ENCODE results near the gene FCHSD2. TPM values are rescaled to one million over a fixed set of nuclear protein-coding genes. Genes with fewer than 3 reads are reported as not detected.

FCHSD2 gene
- total RNA-seq, 1 donor from 2014 or later, result 16.3 TPM

- no peak overlapping the region for H3K4me3 ChIP-seq
- no peaks in the 10 kb centered on the region for H3K36me3 ChIP-seq
- peak overlapping the region; percentile 82 to 87 for H3K27ac ChIP-seq
- no peaks in the 10 kb centered on the region for H3K9me3 ChIP-seq
- intact Hi-C loops (cut with DNase I), result no loop called here
- TF ChIP-seq CTCF (IDR thresholded peaks at IDR 0.05), result no peak
- no peaks in the 10 kb centered on the region for H3K27me3 ChIP-seq
- no peak for DNase-seq (ENCODE audit: low spot score in 2 of 2)
- H3K4me1 ChIP-seq, result peaks cover 16 to 38% of the 10 kb centered on the region in 2 donors
Observed at GRCh38 chr11:73158356-73159051, 16.4 kb upstream of the FCHSD2 start.

- H3K4me1 ChIP-seq, result peaks cover 16 to 38% of the 10 kb centered on the region in 2 donors
- DNase-seq (ENCODE audit: low spot score in 2 of 2), result peak; percentile 29 to 92
- intact Hi-C loops (cut with DNase I), result loop anchor here (2.0 kb wide), 2 partner anchors 15 kb away; partner anchors contain the start of gene FCHSD2
- H3K36me3 ChIP-seq, result no peaks in the 10 kb centered on the region
- no peak overlapping the region for H3K4me3 ChIP-seq
- no peak for TF ChIP-seq CTCF (IDR thresholded peaks at IDR 0.05)
- no peaks in the 10 kb centered on the region for H3K27me3 ChIP-seq
- H3K9me3 ChIP-seq, result no peaks in the 10 kb centered on the region
- H3K27ac ChIP-seq, result peak overlapping the region; percentile 82 to 87
Observed at GRCh38 chr11:73157101-73158010, 15.2 kb upstream of the FCHSD2 start.

- Histone ChIP-seq H3K27me3 (no peaks in the 10 kb centered on the region), H3K27ac (peak overlapping the region; percentile 82 to 87), H3K4me3 (no peak overlapping the region), H3K9me3 (no peaks in the 10 kb centered on the region), H3K4me1 (peaks cover 16 to 38% of the 10 kb centered on the region in 2 donors), H3K36me3 (no peaks in the 10 kb centered on the region)
- no peak for TF ChIP-seq CTCF (IDR thresholded peaks at IDR 0.05)
- intact Hi-C loops (cut with DNase I), result loop anchor here (2.0 kb wide), 2 partner anchors 14 to 16 kb away; partner anchors contain the start of gene FCHSD2
- no peak for DNase-seq (ENCODE audit: low spot score in 2 of 2)
Observed at GRCh38 chr11:73156686-73157085, 14.6 kb upstream of the FCHSD2 start.

- Histone ChIP-seq H3K36me3 (no peaks in the 10 kb centered on the region), H3K9me3 (no peaks in the 10 kb centered on the region), H3K27ac (peak overlapping the region; percentile 82 to 87), H3K4me3 (no peak overlapping the region), H3K4me1 (peaks cover 16 to 38% of the 10 kb centered on the region in 2 donors), H3K27me3 (no peaks in the 10 kb centered on the region)
- no peak for DNase-seq (ENCODE audit: low spot score in 2 of 2)
- intact Hi-C loops (cut with DNase I), result loop anchor here (2.0 kb wide), 2 partner anchors 13 to 17 kb away; partner anchors contain the start of gene FCHSD2
- no peak for TF ChIP-seq CTCF (IDR thresholded peaks at IDR 0.05)
Observed at GRCh38 chr11:73156114-73156513, 14.0 kb upstream of the FCHSD2 start.

GRCh38 chr11:73155102-73155501 lies 13.0 kb upstream of the FCHSD2 start:
- intact Hi-C loops (cut with DNase I), result no loop called here
- Histone ChIP-seq H3K9me3 (no peaks in the 10 kb centered on the region), H3K27me3 (no peaks in the 10 kb centered on the region), H3K4me3 (no peak overlapping the region), H3K4me1 (peaks cover 16 to 38% of the 10 kb centered on the region in 2 donors), H3K27ac (no peak overlapping the region), H3K36me3 (no peaks in the 10 kb centered on the region)
- no peak for DNase-seq (ENCODE audit: low spot score in 2 of 2)
- TF ChIP-seq CTCF (IDR thresholded peaks at IDR 0.05), result no peak
